Measurements from ENCODE around the gene PATL1. TPM values are rescaled to one million over a fixed set of nuclear protein-coding genes. Genes with fewer than 3 reads are reported as not detected.
"Not testable (repeated sequence)": the region's sequence is repeated elsewhere in the genome, so short reads cannot be mapped to it uniquely, and the experiment has no call there.

Gene PATL1
- total and polyA plus RNA-seq, 2 of the 4 experiments (the other 2 are of a cell fraction) = 3.9 to 29.7 TPM

GRCh38 chr11:59689015-59689414 is 20.2 kb upstream of the PATL1 start:
- H3K27me3 ChIP-seq (ENCODE audit: control insufficient read depth, insufficient read depth, low read length) = no peaks in the 10 kb centered on the region; the same call in 1 of the 2 replicates
- H3K56ac ChIP-seq (ENCODE audit: extremely low read depth, insufficient read depth, low read length) = no peak overlapping the region
- H2AK5ac ChIP-seq (ENCODE audit: low read depth, low read length) = no peak overlapping the region
- no peaks in the 10 kb centered on the region for H3K79me1 ChIP-seq (ENCODE audit: low read depth in 1 of 2, low read length in 2 of 2)
- peaks cover 3% of the 10 kb centered on the region for H3K9me3 ChIP-seq (ENCODE audit: control insufficient read depth, insufficient read depth, low read length)
- no peaks in the 10 kb centered on the region for H4K20me1 ChIP-seq (ENCODE audit: insufficient read depth, low read length)
- H3K36me3 ChIP-seq (ENCODE audit: control insufficient read depth, insufficient read depth, low read length) = no peaks in the 10 kb centered on the region
- CTCF ChIA-PET = interaction anchor here (1.1 kb wide), 1 partner anchor 12 kb away, joined by 3 read pairs; no protein-coding TSS in a partner anchor
- H2AK9ac ChIP-seq (replicated peaks; ENCODE audit: low read depth, low read length, poor library complexity) = no peak overlapping the region
- ATAC-seq (ENCODE audit: low read depth) = no peak
- POLR2A ChIA-PET (ENCODE audit: unreplicated experiment) = no interaction called here
- no peak for DNase-seq
- H2BK15ac ChIP-seq (ENCODE audit: low read depth, low read length) = no peak overlapping the region
- H3K4me2 ChIP-seq (ENCODE audit: low read depth, low read length) = no peak overlapping the region
- H2BK5ac ChIP-seq (ENCODE audit: low read depth, low read length, poor library complexity, severe bottlenecking) = no peak overlapping the region
- no peak overlapping the region for H2AFZ ChIP-seq (replicated peaks; ENCODE audit: low read length, poor library complexity)
- in situ Hi-C loops (cut with MboI; ENCODE audit: low sequenced_read_pairs) (no loop called here), intact Hi-C loops (cut with micrococcal nuclease) (no loop called here), dilution Hi-C loops (cut with HindIII; ENCODE audit: low sequenced_read_pairs, unreplicated experiment) (no loop called here)
- H3K4me3 ChIP-seq (ENCODE audit: insufficient read depth, low read depth, low read length) = no peak overlapping the region
- H2BK20ac ChIP-seq (ENCODE audit: low read depth, low read length) = no peak overlapping the region
- no peak overlapping the region for H3K23ac ChIP-seq (ENCODE audit: low read depth, low read length)
- no peak overlapping the region for H3K27ac ChIP-seq (ENCODE audit: insufficient read depth, low read length)
- no peak overlapping the region for H4K8ac ChIP-seq (ENCODE audit: low read depth in 2 of 2, low read length in 2 of 2)
- WGBS, 2 experiments (ENCODE audit: extremely low coverage in 2 of 2, insufficient read length in 1 of 2) = no CpG with 5 or more reads among the region's 3 CpGs
- H3K9ac ChIP-seq (ENCODE audit: low read depth, low read length) = no peak overlapping the region
- no peak overlapping the region for H2BK120ac ChIP-seq (ENCODE audit: low read depth, low read length)
- H3K4me1 ChIP-seq (ENCODE audit: control insufficient read depth, insufficient read depth, low read length) = no peaks in the 10 kb centered on the region
- H4K91ac ChIP-seq (ENCODE audit: insufficient read depth, low read depth, low read length) = no peak overlapping the region
- no peak overlapping the region for H3K14ac ChIP-seq (replicated peaks; ENCODE audit: low read depth, low read length)
- BruUV-seq (replicated peaks) = no TSS peak
- no peaks in the 10 kb centered on the region for H3K9me1 ChIP-seq (ENCODE audit: insufficient read depth, low read length)
- no peak overlapping the region for H3K18ac ChIP-seq (ENCODE audit: low read depth, low read length)
- H3K4ac ChIP-seq (ENCODE audit: low read depth, low read length) = no peak overlapping the region
- no peak overlapping the region for H4K5ac ChIP-seq (ENCODE audit: low read depth, low read length)
- no peak for TF ChIP-seq CEBPB (IDR thresholded peaks at IDR 0.05; ENCODE audit: low read depth, low read length)
- no peak for TF ChIP-seq MAZ (IDR thresholded peaks at IDR 0.05; ENCODE audit: borderline replicate concordance, low read depth, low read length)
- TF ChIP-seq BHLHE40 (IDR thresholded peaks at IDR 0.05; ENCODE audit: low read depth, low read length) = no peak
- no peak for TF ChIP-seq RCOR1 (IDR thresholded peaks at IDR 0.05; ENCODE audit: insufficient replicate concordance, low read length)
- no peak for TF ChIP-seq POLR2A (IDR thresholded peaks at IDR 0.05; ENCODE audit: low read depth, low read length)
- TF ChIP-seq RFX5 (IDR thresholded peaks at IDR 0.05; ENCODE audit: low read depth, low read length) = no peak
- no peak for TF ChIP-seq RAD21 (IDR thresholded peaks at IDR 0.05; ENCODE audit: low read length)
- TF ChIP-seq USF2 (IDR thresholded peaks at IDR 0.05; ENCODE audit: low read depth, low read length) = no peak

- CTCF ChIA-PET = interaction anchor here (1.4 to 2.5 kb wide), 2 partner anchors 12 to 144 kb away, joined by 7 to 9 read pairs; partner anchors contain the start of gene PATL1
- H2AFZ ChIP-seq (replicated peaks; ENCODE audit: low read length, poor library complexity) = not testable (repeated sequence)
- WGBS, 2 experiments (ENCODE audit: extremely low coverage in 2 of 2, insufficient read length in 1 of 2) = no CpG with 5 or more reads among the region's 7 CpGs
Observed at GRCh38 chr11:59681260-59681725, 12.5 kb upstream of the PATL1 start.

More at GRCh38 chr11:59681260-59681725, 12.5 kb upstream of the PATL1 start:
- POLR2A ChIA-PET (ENCODE audit: unreplicated experiment); H3K4me2 ChIP-seq (ENCODE audit: low read depth, low read length); H3K4ac ChIP-seq (ENCODE audit: low read depth, low read length); in situ Hi-C loops (cut with MboI; ENCODE audit: low sequenced_read_pairs); H2BK120ac ChIP-seq (ENCODE audit: low read depth, low read length); H3K9ac ChIP-seq (ENCODE audit: low read depth, low read length); BruUV-seq (replicated peaks); H3K56ac ChIP-seq (ENCODE audit: extremely low read depth, insufficient read depth, low read length); H4K8ac ChIP-seq (ENCODE audit: low read depth in 2 of 2, low read length in 2 of 2); H3K9me1 ChIP-seq (ENCODE audit: insufficient read depth, low read length); H3K4me1 ChIP-seq (ENCODE audit: control insufficient read depth, insufficient read depth, low read length); H2BK15ac ChIP-seq (ENCODE audit: low read depth, low read length); DNase-seq; H3K79me1 ChIP-seq (ENCODE audit: low read depth in 1 of 2, low read length in 2 of 2); H3K27me3 ChIP-seq (ENCODE audit: control insufficient read depth, insufficient read depth, low read length); H2AK9ac ChIP-seq (replicated peaks; ENCODE audit: low read depth, low read length, poor library complexity); ATAC-seq (ENCODE audit: low read depth); H3K9me3 ChIP-seq (ENCODE audit: control insufficient read depth, insufficient read depth, low read length); H2AK5ac ChIP-seq (ENCODE audit: low read depth, low read length); H2BK5ac ChIP-seq (ENCODE audit: low read depth, low read length, poor library complexity, severe bottlenecking); H3K14ac ChIP-seq (replicated peaks; ENCODE audit: low read depth, low read length); H3K4me3 ChIP-seq (ENCODE audit: insufficient read depth, low read depth, low read length); H4K5ac ChIP-seq (ENCODE audit: low read depth, low read length); H2BK20ac ChIP-seq (ENCODE audit: low read depth, low read length); H4K20me1 ChIP-seq (ENCODE audit: insufficient read depth, low read length); H3K23ac ChIP-seq (ENCODE audit: low read depth, low read length); H4K91ac ChIP-seq (ENCODE audit: insufficient read depth, low read depth, low read length); H3K36me3 ChIP-seq (ENCODE audit: control insufficient read depth, insufficient read depth, low read length); H3K18ac ChIP-seq (ENCODE audit: low read depth, low read length); dilution Hi-C loops (cut with HindIII; ENCODE audit: low sequenced_read_pairs, unreplicated experiment); H3K27ac ChIP-seq (ENCODE audit: insufficient read depth, low read length): not testable (repeated sequence)
- intact Hi-C loops (cut with micrococcal nuclease) = loop anchor here (5.0 kb wide), 3 partner anchors 71 to 509 kb away; partner anchors contain the start of gene DTX4
